ENCODE data around the gene NDUFA3. TPM values are rescaled to one million over a fixed set of nuclear protein-coding genes. Genes with fewer than 3 reads are reported as not detected.
"Not testable (repeated sequence)": the region's sequence is repeated elsewhere in the genome, so short reads cannot be mapped to it uniquely, and the experiment has no call there.

Gene NDUFA3
- total and polyA plus RNA-seq, 2 of the 13 experiments (the other 11 are each of a cell fraction or from before 2014, with no cell fraction given), result 31.6 to 75.4 TPM

GRCh38 chr19:54095859-54096616, 6.6 kb upstream of the NDUFA3 start:
- POLR2A ChIA-PET, result interaction anchor here (1.4 to 2.5 kb wide), 2 partner anchors 19 to 41 kb away, joined by 5 to 9 read pairs; partner anchors contain the start of genes CNOT3, PRPF31 and TFPT
- TF ChIP-seq, protein P1, sequence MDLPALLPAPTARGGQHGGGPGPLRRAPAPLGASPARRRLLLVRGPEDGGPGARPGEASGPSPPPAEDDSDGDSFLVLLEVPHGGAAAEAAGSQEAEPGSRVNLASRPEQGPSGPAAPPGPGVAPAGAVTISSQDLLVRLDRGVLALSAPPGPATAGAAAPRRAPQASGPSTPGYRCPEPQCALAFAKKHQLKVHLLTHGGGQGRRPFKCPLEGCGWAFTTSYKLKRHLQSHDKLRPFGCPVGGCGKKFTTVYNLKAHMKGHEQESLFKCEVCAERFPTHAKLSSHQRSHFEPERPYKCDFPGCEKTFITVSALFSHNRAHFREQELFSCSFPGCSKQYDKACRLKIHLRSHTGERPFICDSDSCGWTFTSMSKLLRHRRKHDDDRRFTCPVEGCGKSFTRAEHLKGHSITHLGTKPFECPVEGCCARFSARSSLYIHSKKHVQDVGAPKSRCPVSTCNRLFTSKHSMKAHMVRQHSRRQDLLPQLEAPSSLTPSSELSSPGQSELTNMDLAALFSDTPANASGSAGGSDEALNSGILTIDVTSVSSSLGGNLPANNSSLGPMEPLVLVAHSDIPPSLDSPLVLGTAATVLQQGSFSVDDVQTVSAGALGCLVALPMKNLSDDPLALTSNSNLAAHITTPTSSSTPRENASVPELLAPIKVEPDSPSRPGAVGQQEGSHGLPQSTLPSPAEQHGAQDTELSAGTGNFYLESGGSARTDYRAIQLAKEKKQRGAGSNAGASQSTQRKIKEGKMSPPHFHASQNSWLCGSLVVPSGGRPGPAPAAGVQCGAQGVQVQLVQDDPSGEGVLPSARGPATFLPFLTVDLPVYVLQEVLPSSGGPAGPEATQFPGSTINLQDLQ (CRISPR knock-in tag; IDR thresholded peaks at IDR 0.05), result peak; percentile 71; the same call in 1 of the 2 replicates
- TF ChIP-seq CCDC6 (CRISPR knock-in tag; IDR thresholded peaks at IDR 0.05) (peak; percentile 66; the same call in 1 of the 2 replicates), IKZF5 (CRISPR knock-in tag; IDR thresholded peaks at IDR 0.05) (0 out of 2 replicates have a peak, but pooled peaks have one; percentile 23), ZNF251 (CRISPR knock-in tag; IDR thresholded peaks at IDR 0.05) (0 out of 2 replicates have a peak, but pooled peaks have one; percentile 21), FLYWCH1 (CRISPR knock-in tag; IDR thresholded peaks at IDR 0.05) (peak; percentile 71; the same call in 1 of the 2 replicates), ZNF607 (CRISPR knock-in tag; IDR thresholded peaks at IDR 0.05; ENCODE audit: borderline replicate concordance) (peak; percentile 61; the same call in 1 of the 2 replicates), ZNF563 (CRISPR knock-in tag; IDR thresholded peaks at IDR 0.05) (peak; percentile 96), ZNF770 (CRISPR knock-in tag; IDR thresholded peaks at IDR 0.05) (peak; percentile 96), HES4 (CRISPR knock-in tag; IDR thresholded peaks at IDR 0.05; ENCODE audit: borderline replicate concordance) (peak; percentile 70; the same call in 1 of the 2 replicates), ZNF430 (CRISPR knock-in tag; IDR thresholded peaks at IDR 0.05) (0 out of 2 replicates have a peak, but pooled peaks have one; percentile 54)

More at GRCh38 chr19:54095859-54096616, 6.6 kb upstream of the NDUFA3 start:
- CTCF ChIA-PET (ENCODE audit: low intra/inter-chr PET ratio, low total read pairs); DNase-seq (ENCODE audit: low spot score); H3K27ac ChIP-seq (ENCODE audit: extremely low read length, insufficient read depth, low read length); H4K20me1 ChIP-seq (ENCODE audit: insufficient read depth, low read length); in situ Hi-C loops (cut with HindIII; ENCODE audit: extremely low pct_ligation_motif_present, low pct_unique_long_range_greater_than_20kb); FAIRE-seq; H3K79me2 ChIP-seq (ENCODE audit: insufficient read depth, low read length); H3K36me3 ChIP-seq (replicated peaks in 1 of 2; ENCODE audit: control insufficient read depth in 1 of 2, insufficient read depth in 2 of 2, low read length in 2 of 2); intact Hi-C loops (cut with micrococcal nuclease; ENCODE audit: unreplicated experiment); H3K9ac ChIP-seq (ENCODE audit: insufficient read depth, low read depth, low read length); H3K9me3 ChIP-seq (ENCODE audit: low read length); BruUV-seq (replicated peaks): not testable (repeated sequence)
- Histone ChIP-seq H3K4me1 (ENCODE audit: insufficient read depth, low read length) (peaks cover 18% of the 10 kb centered on the region), H3K27me3 (ENCODE audit: control insufficient read depth in 1 of 2, insufficient read depth in 2 of 2, low read length in 2 of 2) (peaks cover 0 to 16% of the 10 kb centered on the region in 2 experiments; a peak in 1 of 5 replicates), H2AFZ (ENCODE audit: low read length) (peak overlapping the region; percentile 69), H3K4me3 (replicated peaks in 1 of 3; ENCODE audit: insufficient read depth in 1 of 3, low read depth in 2 of 3, low read length in 3 of 3) (peak overlapping the region in 2 of 3 experiments; percentile 31 to 66; a peak in 5 of 6 replicates), H3K4me2 (ENCODE audit: low read depth, low read length) (peak overlapping the region; percentile 90)
- 3% methylated on average over 10 of the region's 46 CpGs for WGBS (ENCODE audit: low lambda C conversion rate)
- peak; percentile 89 for ATAC-seq
